ENCODE data around the gene TRIM13.
A peak's percentile ranks its signal among the peaks of the same experiment; 100 is the strongest.
"Not testable (repeated sequence)": the region's sequence is repeated elsewhere in the genome, so short reads cannot be mapped to it uniquely, and the experiment has no call there.

The TRIM13 gene

DNA sequence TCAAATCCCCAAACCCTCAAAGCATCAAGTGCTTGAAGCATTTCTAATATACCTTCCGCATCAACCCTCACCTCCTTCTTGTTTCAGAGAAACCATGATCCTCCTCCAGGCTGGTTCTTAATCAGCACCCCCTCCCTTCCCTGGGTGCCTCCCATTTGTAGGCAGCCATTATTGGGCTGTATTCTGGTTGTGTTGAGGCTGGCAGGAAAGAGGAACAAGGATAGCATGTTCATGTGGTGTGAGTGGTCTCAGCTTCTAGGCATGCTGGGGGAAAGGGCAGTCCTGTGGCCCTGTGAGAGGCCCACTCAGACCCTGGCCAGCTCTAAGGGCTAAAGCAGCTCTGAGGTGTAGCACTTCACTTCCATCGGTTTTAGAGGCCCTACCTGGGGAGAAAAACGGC is 18.9 kb upstream of the TRIM13 start:
- TF ChIP-seq POLR2A (IDR thresholded peaks at IDR 0.05; ENCODE audit: extremely low read depth, insufficient read length) (no peak), MYC (IDR thresholded peaks at IDR 0.05; ENCODE audit: low read depth, low read length) (peak; percentile 35; the same call in 1 of the 2 replicates), MAX (IDR thresholded peaks at IDR 0.05; ENCODE audit: low read depth, low read length) (peak; percentile 58)
- TF ChIP-seq, protein P1, sequence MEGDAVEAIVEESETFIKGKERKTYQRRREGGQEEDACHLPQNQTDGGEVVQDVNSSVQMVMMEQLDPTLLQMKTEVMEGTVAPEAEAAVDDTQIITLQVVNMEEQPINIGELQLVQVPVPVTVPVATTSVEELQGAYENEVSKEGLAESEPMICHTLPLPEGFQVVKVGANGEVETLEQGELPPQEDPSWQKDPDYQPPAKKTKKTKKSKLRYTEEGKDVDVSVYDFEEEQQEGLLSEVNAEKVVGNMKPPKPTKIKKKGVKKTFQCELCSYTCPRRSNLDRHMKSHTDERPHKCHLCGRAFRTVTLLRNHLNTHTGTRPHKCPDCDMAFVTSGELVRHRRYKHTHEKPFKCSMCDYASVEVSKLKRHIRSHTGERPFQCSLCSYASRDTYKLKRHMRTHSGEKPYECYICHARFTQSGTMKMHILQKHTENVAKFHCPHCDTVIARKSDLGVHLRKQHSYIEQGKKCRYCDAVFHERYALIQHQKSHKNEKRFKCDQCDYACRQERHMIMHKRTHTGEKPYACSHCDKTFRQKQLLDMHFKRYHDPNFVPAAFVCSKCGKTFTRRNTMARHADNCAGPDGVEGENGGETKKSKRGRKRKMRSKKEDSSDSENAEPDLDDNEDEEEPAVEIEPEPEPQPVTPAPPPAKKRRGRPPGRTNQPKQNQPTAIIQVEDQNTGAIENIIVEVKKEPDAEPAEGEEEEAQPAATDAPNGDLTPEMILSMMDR (IDR thresholded peaks at IDR 0.05; ENCODE audit: low read depth, low read length) = no peak
- DNase-seq (ENCODE audit: low read depth) = peak; percentile 71
- H3K4me3 ChIP-seq (ENCODE audit: low read depth, low read length) = no peak overlapping the region

- DNase-seq (ENCODE audit: low read depth) = peak; percentile 39
These were observed 16.6 kb upstream of the TRIM13 start for GRCh38 chr13:49980266-49980665.

DNA sequence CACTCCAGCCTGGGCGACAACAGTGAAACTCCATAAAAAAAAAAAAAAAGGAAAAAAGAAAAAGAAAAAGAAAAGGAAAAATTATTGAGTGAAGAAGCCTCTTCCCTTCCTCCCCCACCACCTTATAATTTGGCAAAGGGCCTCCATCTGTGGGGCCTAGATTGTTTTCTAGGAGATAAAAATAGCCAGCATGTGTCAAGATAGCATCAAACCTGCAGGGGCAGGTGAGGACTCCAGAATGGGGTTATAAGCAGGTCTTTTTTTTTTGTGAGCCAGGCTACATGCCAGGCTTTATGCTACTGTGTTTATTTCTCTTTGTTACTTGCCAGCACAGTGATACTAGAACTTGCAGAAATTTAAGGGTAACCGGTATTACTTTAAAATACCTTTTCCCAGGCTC is 11.7 kb upstream of the TRIM13 start:
- no peak for DNase-seq (ENCODE audit: low read depth)
- TF ChIP-seq, protein P1 (IDR thresholded peaks at IDR 0.05; ENCODE audit: low read depth, low read length) = no peak
- no peak for TF ChIP-seq MYC (IDR thresholded peaks at IDR 0.05; ENCODE audit: low read depth, low read length)
- no peak for TF ChIP-seq POLR2A (IDR thresholded peaks at IDR 0.05; ENCODE audit: extremely low read depth, insufficient read length)
- no peak for TF ChIP-seq MAX (IDR thresholded peaks at IDR 0.05; ENCODE audit: low read depth, low read length)
- no peak overlapping the region for H3K4me3 ChIP-seq (ENCODE audit: low read depth, low read length)

More at GRCh38 chr13:49980266-49980665, 16.6 kb upstream of the TRIM13 start:
- no peak for TF ChIP-seq POLR2A (IDR thresholded peaks at IDR 0.05; ENCODE audit: extremely low read depth, insufficient read length)
- no peak for TF ChIP-seq MYC (IDR thresholded peaks at IDR 0.05; ENCODE audit: low read depth, low read length)
- TF ChIP-seq, protein P1 (IDR thresholded peaks at IDR 0.05; ENCODE audit: low read depth, low read length) = no peak
- peak; percentile 27; the same call in 1 of the 2 replicates for TF ChIP-seq MAX (IDR thresholded peaks at IDR 0.05; ENCODE audit: low read depth, low read length)
- no peak overlapping the region for H3K4me3 ChIP-seq (ENCODE audit: low read depth, low read length)

DNA sequence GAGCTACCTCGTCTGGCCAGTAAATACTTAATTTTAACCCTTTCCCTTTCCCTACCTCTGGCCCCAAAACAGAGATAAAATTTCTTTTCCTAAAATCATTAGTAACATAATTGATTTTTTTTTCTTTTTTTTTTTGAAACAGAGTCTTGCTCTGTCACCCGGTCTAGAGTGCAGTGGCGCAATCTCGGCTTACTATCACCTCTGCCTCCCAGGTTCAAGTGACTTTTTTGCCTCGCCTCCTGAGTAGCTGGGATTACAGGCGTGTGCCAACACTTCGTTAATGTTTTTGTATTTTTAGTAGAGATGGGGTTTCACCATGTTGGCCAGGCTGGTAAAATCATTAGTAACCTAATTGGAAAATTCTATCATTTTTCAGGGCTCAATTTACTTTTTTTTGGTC is 10.4 kb upstream of the TRIM13 start:
- TF ChIP-seq POLR2A (IDR thresholded peaks at IDR 0.05; ENCODE audit: extremely low read depth, insufficient read length) (no peak), MYC (IDR thresholded peaks at IDR 0.05; ENCODE audit: low read depth, low read length) (no peak), MAX (IDR thresholded peaks at IDR 0.05; ENCODE audit: low read depth, low read length) (no peak)
- TF ChIP-seq, protein P1 (IDR thresholded peaks at IDR 0.05; ENCODE audit: low read depth, low read length) = no peak
- no peak overlapping the region for H3K4me3 ChIP-seq (ENCODE audit: low read depth, low read length)
- no peak for DNase-seq (ENCODE audit: low read depth)

- not testable (repeated sequence) for H3K4me3 ChIP-seq (ENCODE audit: low read depth, low read length); DNase-seq (ENCODE audit: low read depth)
These were observed 6.2 kb upstream of the TRIM13 start for GRCh38 chr13:49990612-49991011.

DNA sequence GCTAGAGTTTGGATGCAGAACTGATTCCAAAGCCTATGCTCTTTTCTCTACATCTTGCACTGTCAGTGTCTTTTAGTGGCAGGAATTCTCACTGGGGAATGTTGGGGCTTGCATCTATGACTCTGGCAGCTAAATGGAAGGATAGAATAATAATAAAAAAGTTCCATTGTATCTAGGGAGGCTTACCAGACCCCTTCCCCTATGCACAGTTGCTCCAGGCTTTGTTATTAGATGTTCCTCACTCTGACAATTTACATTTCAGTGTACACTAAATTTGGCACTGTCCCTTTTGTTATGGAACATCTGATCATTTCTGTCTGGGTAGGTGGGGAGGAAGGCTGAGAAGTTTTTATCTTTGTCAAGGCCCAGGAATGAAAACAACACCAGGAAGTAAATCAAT is 3.7 kb upstream of the TRIM13 start:
- TF ChIP-seq MAX (IDR thresholded peaks at IDR 0.05; ENCODE audit: low read depth, low read length) = no peak
- TF ChIP-seq POLR2A (IDR thresholded peaks at IDR 0.05; ENCODE audit: extremely low read depth, insufficient read length) = no peak
- TF ChIP-seq MYC (IDR thresholded peaks at IDR 0.05; ENCODE audit: low read depth, low read length) = no peak
- TF ChIP-seq, protein P1 (IDR thresholded peaks at IDR 0.05; ENCODE audit: low read depth, low read length) = no peak
- no peak for DNase-seq (ENCODE audit: low read depth)
- no peak overlapping the region for H3K4me3 ChIP-seq (ENCODE audit: low read depth, low read length)

Data from NB4 (cell line).